Measurements from ENCODE around the gene OR5M11. TPM values are rescaled to one million over a fixed set of nuclear protein-coding genes. Genes with fewer than 3 reads are reported as not detected.
"Not testable (repeated sequence)": the region's sequence is repeated elsewhere in the genome, so short reads cannot be mapped to it uniquely, and the experiment has no call there.

The OR5M11 gene
- total RNA-seq (2014; rRNA removed; shearing (Covaris generic); ENCODE audit: low replicate concordance) = not detected in 2 replicates

DNA sequence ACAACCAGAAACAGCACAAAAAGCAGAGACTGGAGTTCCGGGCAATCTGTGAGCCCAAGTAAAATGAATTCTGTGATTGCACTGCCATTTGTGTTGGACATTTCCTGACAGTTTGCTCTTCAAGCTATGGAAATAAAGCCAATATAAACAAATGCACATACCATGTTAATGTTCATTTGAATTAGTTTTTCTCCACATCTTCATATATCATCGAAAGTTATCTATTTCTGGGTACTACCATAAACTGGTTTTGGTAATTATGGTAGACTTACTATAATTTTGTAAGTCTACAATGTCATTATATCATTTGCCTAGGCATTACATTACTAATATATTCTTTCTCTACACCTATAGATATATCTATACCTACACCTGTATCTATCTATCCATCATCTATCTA, at the start of gene OR5M11:
Gene OR5M11, minus strand, starts transcription at position 101 of the 400 bp plus-strand sequence. Its CDS starts 0 bp downstream, at position 101.
- Histone ChIP-seq H3K27me3 (no peaks in the 10 kb centered on the region), H3K9me3 (no peaks in the 10 kb centered on the region), H3K4me3 (no peak within 1 kb of the TSS), H3K36me3 (no peaks in the 10 kb centered on the region)
- no peak for DNase-seq

DNA sequence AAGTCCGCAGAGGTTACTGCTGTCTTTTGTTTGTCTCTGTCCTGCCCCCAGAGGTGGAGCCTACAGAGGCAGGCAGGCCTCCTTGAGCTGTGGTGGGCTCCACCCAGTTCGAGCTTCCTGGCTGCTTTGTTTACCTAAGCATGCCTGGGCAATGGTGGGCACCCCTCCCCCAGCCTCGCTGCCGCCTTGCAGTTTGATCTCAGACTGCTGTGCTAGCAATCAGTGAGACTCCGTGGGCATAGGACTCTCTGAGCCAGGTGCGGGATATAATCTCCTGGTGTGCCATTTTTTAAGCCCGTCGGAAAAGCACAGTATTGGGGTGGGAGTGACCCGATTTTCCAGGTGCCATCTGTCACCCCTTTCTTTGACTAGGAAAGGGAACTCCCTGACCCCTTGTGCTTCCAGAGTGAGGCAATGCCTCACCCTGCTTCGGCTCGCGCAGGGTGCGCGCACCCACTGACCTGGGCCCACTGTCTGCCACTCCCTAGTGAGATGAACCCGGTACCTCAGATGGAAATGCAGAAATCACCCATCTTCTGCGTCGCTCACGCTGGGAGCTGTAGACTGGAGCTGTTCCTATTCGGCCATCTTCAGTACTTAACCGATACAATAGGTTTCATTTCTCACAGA, 49.1 kb upstream of the OR5M11 start:
- not testable (repeated sequence) for H3K9me3 ChIP-seq, H3K4me3 ChIP-seq, H3K27me3 ChIP-seq, DNase-seq, H3K36me3 ChIP-seq

DNA sequence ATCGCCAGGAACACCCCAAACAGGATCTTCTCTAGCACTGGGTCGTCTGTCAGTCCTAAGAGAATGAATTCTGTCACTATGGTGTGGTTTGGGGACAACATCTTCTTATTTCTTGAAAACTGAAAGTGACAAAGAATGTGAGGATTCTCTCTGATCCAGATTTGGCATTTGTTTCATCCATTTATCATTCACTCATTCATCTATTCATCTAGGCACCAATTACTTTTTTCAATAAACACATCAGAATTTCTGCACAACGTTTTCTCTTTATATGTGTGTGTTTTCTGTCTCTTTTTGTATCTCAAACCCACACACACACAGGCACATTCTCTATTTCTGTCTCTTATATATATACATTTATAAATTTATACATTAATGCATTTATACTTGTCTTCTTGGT, 34.6 kb upstream of the OR5M11 start, which contains the start of gene OR5M10:
Gene OR5M10, minus strand, starts transcription at position 101 of the 400 bp plus-strand sequence. Its CDS starts 0 bp downstream, at position 101.
- Histone ChIP-seq H3K9me3 (no peaks in the 10 kb centered on the region), H3K36me3 (no peaks in the 10 kb centered on the region)

DNA sequence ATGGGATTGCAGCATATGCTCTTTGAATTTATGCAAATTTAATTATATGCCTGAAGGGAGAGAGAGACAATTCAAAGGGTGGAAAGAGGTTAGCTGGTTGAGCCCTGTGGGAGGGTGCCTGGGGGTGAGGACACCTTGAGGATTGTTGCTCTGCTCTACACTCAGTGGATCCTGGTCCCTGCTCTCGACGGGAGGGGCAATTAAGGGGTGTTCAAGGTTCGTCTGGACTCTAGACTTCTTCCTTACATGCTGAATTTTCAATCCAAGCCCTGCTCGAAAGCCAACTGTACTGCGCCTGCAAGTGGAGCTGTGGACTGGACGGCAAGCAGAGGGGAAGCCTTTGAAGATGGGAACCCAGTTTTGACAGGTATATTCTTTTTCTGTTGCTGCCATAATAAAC, 15.5 kb upstream of the OR5M11 start:
- Histone ChIP-seq H3K36me3 (no peaks in the 10 kb centered on the region), H3K9me3 (no peaks in the 10 kb centered on the region), H3K27me3 (no peaks in the 10 kb centered on the region), H3K4me3 (no peak overlapping the region)
- DNase-seq = no peak

More for the DNA sequence above, 34.6 kb upstream of the OR5M11 start, which contains the start of gene OR5M10:
- H3K4me3 ChIP-seq = no peak within 1 kb of the TSS
- no peak for DNase-seq
- H3K27me3 ChIP-seq = no peaks in the 10 kb centered on the region

DNA sequence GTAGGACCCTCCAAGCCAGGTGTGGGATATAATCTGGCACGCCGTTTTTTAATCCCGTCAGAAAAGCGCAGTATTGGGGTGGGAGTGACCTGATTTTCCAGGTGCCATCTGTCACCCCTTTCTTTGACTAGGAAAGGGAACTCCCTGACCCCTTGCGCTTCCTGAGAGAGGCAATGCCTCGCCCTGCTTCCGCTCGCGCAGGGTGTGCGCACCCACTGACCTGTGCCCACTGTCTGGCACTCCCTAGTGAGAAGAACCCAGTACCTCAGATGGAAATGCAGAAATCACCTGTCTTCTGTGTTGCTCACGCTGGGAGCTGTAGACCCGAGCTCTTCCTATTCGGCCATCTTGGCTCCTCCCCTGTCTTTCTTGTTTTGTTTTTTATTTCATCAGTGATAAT, 11.6 kb upstream of the OR5M11 start:
- H3K27me3 ChIP-seq, H3K36me3 ChIP-seq, DNase-seq, H3K9me3 ChIP-seq, H3K4me3 ChIP-seq: not testable (repeated sequence)

DNA sequence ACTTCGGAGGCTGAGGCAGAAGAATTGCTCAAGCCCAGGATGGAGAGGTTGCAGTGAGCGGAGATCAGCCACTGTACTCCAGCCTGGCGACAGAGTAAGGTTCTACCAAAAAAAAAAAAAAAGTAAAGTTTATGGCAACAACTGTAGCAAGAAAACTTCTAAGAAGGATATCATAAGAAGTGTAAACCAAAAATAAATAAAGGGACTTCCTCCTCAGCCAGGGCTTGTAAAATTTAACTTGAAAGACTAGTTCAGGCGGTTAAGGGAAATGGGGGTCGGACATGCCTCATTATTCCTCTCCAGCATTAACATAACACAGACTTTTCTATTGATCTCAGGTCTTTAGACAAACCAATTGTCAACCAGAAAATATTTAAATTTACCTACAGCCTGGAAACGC, 2.5 kb upstream of the OR5M11 start:
- Histone ChIP-seq H3K9me3 (no peaks in the 10 kb centered on the region), H3K36me3 (no peaks in the 10 kb centered on the region), H3K4me3 (no peak overlapping the region), H3K27me3 (no peaks in the 10 kb centered on the region)
- DNase-seq = no peak

DNA sequence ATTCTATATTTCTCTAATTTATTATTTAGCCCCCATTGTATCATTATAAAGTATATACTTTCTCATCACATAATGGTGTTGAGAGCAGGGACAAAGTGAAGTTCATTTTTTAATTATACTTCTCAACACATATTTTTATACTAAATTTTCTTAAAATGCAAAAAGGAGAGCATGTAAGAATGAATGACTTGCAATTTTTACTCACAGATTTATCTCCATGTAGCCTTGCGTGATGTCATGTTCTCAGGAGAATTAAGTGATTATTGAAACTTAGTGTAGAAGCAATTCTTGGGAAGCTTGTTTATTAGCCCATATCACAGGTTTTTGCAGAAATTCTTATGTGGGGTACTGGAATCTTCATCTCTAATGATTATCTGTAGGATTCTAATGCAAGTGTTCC, 682 bp upstream of the OR5M11 start:
- Histone ChIP-seq H3K9me3 (no peaks in the 10 kb centered on the region), H3K36me3 (no peaks in the 10 kb centered on the region), H3K4me3 (no peak overlapping the region), H3K27me3 (no peaks in the 10 kb centered on the region)
- no peak for DNase-seq

DNA sequence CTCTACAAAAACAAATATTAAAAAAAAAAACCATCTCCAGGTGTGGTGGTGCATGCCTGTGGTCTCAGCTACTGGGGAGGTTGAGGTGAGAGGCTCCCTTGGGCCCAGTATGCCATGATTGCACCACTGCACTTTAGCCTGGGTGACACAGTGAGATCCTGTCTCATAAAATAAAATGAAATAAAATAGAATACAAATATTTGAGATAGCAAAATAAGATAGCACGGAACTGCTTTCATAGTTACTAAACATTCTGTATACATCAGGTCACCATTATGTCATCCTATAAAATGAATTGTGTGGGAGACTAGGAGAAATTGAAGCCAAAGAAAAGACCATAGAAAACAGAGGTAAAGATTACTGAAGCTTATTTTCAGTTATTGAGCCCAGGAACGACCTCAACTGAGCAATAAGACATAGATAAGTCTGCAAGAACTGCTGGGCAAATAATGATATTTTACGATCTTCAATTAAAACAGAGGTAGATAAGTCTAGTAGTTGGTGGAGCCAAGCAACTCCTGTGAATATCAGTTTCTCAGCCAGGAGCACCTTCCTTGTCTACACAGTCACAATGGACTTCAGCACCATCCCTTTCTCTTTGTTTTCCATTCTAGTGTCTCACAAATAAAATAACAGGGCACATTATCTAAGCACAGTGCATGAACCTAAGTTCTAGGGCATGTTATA, 9.9 kb downstream of the OR5M11 start:
- no peaks in the 10 kb centered on the region for H3K36me3 ChIP-seq
- H3K9me3 ChIP-seq = no peaks in the 10 kb centered on the region
- no peak for DNase-seq
- no peaks in the 10 kb centered on the region for H3K27me3 ChIP-seq
- H3K4me3 ChIP-seq = no peak overlapping the region

DNA sequence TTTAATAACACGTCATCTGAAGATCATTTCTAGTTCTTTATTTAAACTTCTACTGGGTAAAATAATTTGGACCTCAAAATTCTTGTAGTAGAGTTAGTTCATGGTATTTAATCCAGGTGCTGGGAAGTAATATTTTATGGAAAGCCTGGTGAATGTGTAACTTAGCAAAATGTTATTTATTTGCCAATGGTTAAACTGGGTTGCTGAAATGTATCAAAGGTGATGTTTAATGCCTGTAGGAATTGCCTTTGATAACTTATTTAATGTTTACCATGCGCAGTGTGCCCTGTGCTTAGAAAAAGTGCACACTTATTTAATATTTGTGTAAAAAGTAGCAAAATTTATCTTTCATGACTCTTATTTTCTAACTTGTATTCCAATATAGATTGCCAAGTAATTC, 11.2 kb downstream of the OR5M11 start:
- no peak overlapping the region for H3K4me3 ChIP-seq
- no peaks in the 10 kb centered on the region for H3K27me3 ChIP-seq
- no peak for DNase-seq
- H3K9me3 ChIP-seq = no peaks in the 10 kb centered on the region
- no peaks in the 10 kb centered on the region for H3K36me3 ChIP-seq

DNA sequence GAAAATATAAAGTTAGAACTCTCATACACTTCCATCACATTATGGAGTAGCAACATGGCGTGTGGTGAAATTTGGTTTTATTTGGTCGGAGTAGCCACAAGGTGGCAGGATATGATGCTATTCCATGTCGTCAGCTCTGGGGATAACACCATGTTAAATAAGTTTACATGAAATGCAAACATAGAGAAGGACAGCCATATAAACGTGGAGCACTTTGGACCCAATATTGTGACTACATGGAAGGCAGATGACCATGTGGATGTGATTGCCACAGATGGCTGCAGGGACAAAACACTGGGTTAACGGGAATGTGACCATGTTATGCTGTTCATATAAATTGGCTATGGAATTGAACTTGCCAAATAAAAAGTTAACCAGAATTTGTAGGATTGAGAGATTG, 21.0 kb downstream of the OR5M11 start:
- Histone ChIP-seq H3K9me3 (no peaks in the 10 kb centered on the region), H3K4me3 (no peak overlapping the region), H3K27me3 (no peaks in the 10 kb centered on the region), H3K36me3 (no peaks in the 10 kb centered on the region)
- DNase-seq = no peak

DNA sequence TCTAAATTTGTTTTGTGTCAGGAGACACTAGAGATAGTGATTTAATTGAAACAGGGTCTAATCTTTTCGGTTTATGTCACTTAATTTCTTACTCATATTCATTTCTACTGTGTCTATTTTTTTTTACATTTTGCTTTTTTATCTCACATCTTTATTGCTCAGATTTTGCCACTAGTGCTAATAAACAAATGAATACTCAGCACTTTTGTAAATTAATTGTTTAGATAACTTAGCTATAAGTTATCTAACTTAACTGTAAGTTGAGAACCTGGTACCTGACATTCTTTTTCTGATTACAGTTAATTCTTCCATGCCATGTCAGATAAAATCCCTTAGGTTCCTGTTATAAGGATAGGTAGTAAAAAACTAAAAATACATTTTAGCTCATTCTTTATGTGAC, 29.8 kb downstream of the OR5M11 start:
- Histone ChIP-seq H3K36me3 (no peaks in the 10 kb centered on the region), H3K27me3 (no peaks in the 10 kb centered on the region), H3K9me3 (no peaks in the 10 kb centered on the region), H3K4me3 (no peak overlapping the region)
- DNase-seq = no peak

DNA sequence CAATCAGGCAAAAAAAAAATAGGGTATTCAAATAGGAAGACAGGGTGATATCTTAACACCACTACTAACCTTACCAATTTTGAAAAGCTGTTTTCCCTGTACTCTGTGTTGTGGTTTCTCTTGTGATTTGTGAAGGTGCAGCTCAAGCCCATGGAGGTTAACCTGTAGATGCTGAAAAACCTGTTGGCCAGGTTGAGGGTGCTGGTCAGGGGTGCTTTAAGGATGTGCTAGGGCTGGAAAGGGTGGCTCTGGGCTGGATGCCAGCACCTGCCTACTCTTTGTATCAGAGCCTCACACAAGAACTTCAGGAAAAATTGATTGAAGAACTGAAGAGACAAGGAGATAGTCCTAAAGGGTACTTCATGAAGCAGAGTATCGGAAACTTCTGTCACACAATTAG, 33.6 kb downstream of the OR5M11 start:
- no peak for DNase-seq
- Histone ChIP-seq H3K27me3 (no peaks in the 10 kb centered on the region), H3K36me3 (no peaks in the 10 kb centered on the region), H3K4me3 (no peak overlapping the region), H3K9me3 (no peaks in the 10 kb centered on the region)

DNA sequence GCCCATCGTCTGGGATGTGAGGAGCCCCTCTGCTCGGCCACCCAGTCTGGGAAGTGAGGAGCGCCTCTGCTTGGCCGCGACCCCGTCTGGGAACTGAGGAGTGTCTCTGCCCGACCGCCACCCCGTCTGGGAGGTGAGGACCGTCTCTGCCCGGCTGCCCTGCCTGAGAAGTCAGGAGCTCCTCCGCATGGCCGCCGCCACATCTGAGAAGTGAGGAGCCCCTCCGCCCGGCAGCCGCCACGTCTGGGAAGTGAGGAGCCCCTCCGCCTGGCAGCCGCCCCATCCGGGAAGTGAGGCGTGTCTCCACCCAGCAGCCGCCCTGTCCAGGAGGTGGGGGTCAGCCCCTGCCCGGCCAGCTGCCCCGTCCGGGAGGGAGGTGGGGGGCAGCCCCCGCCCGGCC, 46.0 kb downstream of the OR5M11 start:
- Histone ChIP-seq H3K27me3 (no peaks in the 10 kb centered on the region), H3K4me3 (no peak overlapping the region), H3K36me3 (no peaks in the 10 kb centered on the region), H3K9me3 (no peaks in the 10 kb centered on the region)
- no peak for DNase-seq

DNA sequence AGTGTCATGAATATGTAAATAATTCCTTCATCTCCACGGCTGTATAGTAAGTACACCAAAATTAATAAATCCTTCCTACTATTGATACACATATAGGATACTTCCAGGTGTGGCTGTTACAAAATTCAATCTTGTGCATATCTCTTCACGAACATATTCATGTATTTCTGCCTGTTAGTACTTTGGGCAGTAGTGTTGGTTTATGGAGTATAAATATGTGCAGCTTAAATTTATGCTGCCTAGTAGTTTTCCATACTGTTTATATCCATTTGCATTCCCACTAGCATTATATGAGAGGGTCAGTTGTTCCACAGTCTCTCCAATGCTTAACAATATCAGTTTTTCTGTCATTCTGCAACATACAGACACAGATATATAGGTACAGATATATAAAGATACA, 47.9 kb downstream of the OR5M11 start:
- H3K36me3 ChIP-seq = no peaks in the 10 kb centered on the region
- H3K27me3 ChIP-seq = no peaks in the 10 kb centered on the region
- no peak for DNase-seq
- H3K9me3 ChIP-seq = no peaks in the 10 kb centered on the region
- no peak overlapping the region for H3K4me3 ChIP-seq

Other genes with a start within 250 kb of the OR5M11 start
- gene OR8K3, start 228.1 kb downstream of the OR5M11 start, total RNA-seq (2014; rRNA removed; shearing (Covaris generic); ENCODE audit: low replicate concordance) = not detected in 2 replicates
- not detected in 2 replicates for gene OR8K1, start 197.2 kb downstream of the OR5M11 start, total RNA-seq (2014; rRNA removed; shearing (Covaris generic); ENCODE audit: low replicate concordance)
- not detected in 2 replicates for gene OR8J1, start 189.0 kb downstream of the OR5M11 start, total RNA-seq (2014; rRNA removed; shearing (Covaris generic); ENCODE audit: low replicate concordance)
- gene OR8U1, start 167.6 kb downstream of the OR5M11 start, total RNA-seq (2014; rRNA removed; shearing (Covaris generic); ENCODE audit: low replicate concordance) = not detected in 2 replicates
- not detected in 2 replicates for gene OR5AL1, start 130.6 kb downstream of the OR5M11 start, total RNA-seq (2014; rRNA removed; shearing (Covaris generic); ENCODE audit: low replicate concordance)
- gene OR5M3, start 69.9 kb downstream of the OR5M11 start, total RNA-seq (2014; rRNA removed; shearing (Covaris generic); ENCODE audit: low replicate concordance) = not detected in 2 replicates
- not detected in 2 replicates for gene OR5M8, start 51.9 kb downstream of the OR5M11 start, total RNA-seq (2014; rRNA removed; shearing (Covaris generic); ENCODE audit: low replicate concordance)
- gene OR5M10, start 34.5 kb upstream of the OR5M11 start, total RNA-seq (2014; rRNA removed; shearing (Covaris generic); ENCODE audit: low replicate concordance) = not detected in 2 replicates
- gene OR5M1, start 71.6 kb upstream of the OR5M11 start, total RNA-seq (2014; rRNA removed; shearing (Covaris generic); ENCODE audit: low replicate concordance) = not detected in 2 replicates
- gene OR5AP2, start 99.2 kb upstream of the OR5M11 start, total RNA-seq (2014; rRNA removed; shearing (Covaris generic); ENCODE audit: low replicate concordance) = not detected in 2 replicates
- gene OR5AR1, start 120.4 kb upstream of the OR5M11 start, total RNA-seq (2014; rRNA removed; shearing (Covaris generic); ENCODE audit: low replicate concordance) = not detected in 2 replicates
- not detected in 2 replicates for gene OR9G1, start 155.8 kb upstream of the OR5M11 start, total RNA-seq (2014; rRNA removed; shearing (Covaris generic); ENCODE audit: low replicate concordance)
- gene OR9G4, start 205.4 kb upstream of the OR5M11 start, total RNA-seq (2014; rRNA removed; shearing (Covaris generic); ENCODE audit: low replicate concordance) = not detected in 2 replicates

Measured in MG63 (cell line).